AG10803 (cell line): ENCODE results near the gene CNGB1.

Experiments
- DNase-seq: peaks from one replicate; pipeline ENCODE4 v3.0.0; 2010; ENCODE audit warnings: low read depth
- H3K4me3 ChIP-seq: 2 replicates; pipeline ENCODE4 v1.5.1; 2011; ENCODE audit warnings: mild to moderate bottlenecking, low read length, control low read depth
- CTCF ChIP-seq: conservative IDR thresholded peaks from 2 replicates; pipeline ENCODE4 v1.5.1; 2011; ENCODE audit warnings: mild to moderate bottlenecking, low read length, control low read depth, inconsistent platforms

Gene CNGB1

GRCh38 chr16:57939872-57940224 is 31.1 kb downstream of the CNGB1 start:
- no peak for DNase-seq
- H3K4me3 ChIP-seq: no peak overlapping the region
- no peak for TF ChIP-seq CTCF

- H3K4me3 ChIP-seq: no peak overlapping the region
- TF ChIP-seq CTCF: 0 out of 2 replicates have a peak, but pooled peaks have one; percentile 12
- peak; percentile 89 for DNase-seq
Observed at GRCh38 chr16:57938936-57939871, 31.7 kb downstream of the CNGB1 start.

- no peak overlapping the region for H3K4me3 ChIP-seq
- no peak for DNase-seq
- TF ChIP-seq CTCF: no peak
Observed at GRCh38 chr16:57938484-57938883, 32.4 kb downstream of the CNGB1 start.

GRCh38 chr16:57937861-57938260 is 33.1 kb downstream of the CNGB1 start:
- no peak for DNase-seq
- TF ChIP-seq CTCF: no peak
- no peak overlapping the region for H3K4me3 ChIP-seq

- DNase-seq: no peak
- no peak overlapping the region for H3K4me3 ChIP-seq
- no peak for TF ChIP-seq CTCF
Observed at GRCh38 chr16:57935904-57936303, 35.0 kb downstream of the CNGB1 start.

GRCh38 chr16:57930533-57930932 is 40.4 kb downstream of the CNGB1 start:
- DNase-seq: no peak
- TF ChIP-seq CTCF: no peak
- no peak overlapping the region for H3K4me3 ChIP-seq

- no peak overlapping the region for H3K4me3 ChIP-seq
- no peak for TF ChIP-seq CTCF
Observed at GRCh38 chr16:57929250-57929649, 41.7 kb downstream of the CNGB1 start.

More at GRCh38 chr16:57929250-57929649, 41.7 kb downstream of the CNGB1 start:
- DNase-seq: no peak
